Measurements from ENCODE around the gene OSBPL3.
A peak's percentile ranks its signal among the peaks of the same experiment; 100 is the strongest.

The OSBPL3 gene

DNA sequence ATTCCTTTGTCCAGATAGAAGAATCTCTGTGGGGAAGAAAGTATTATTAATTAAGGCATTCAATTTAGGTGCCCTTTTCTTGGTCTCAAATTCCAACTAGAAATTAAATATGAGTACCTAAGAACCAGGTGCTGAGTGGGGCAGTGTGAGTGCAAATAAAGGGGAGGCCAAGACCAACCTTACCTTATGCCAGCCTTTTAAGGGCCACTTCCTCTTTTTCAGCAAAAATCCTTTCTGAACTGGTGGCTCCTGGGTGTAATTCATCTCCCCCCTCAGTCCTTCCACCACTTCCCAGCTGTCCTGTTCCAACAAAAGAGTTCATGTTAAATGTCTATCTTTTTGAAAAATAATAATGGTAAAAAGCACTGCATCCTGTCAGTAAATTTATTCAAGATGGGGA, 108.2 kb downstream of the OSBPL3 start:
- no peak for DNase-seq
- Mint-ChIP-seq H3K4me3 (no peak overlapping the region), H3K27ac (no peak overlapping the region)

DNA sequence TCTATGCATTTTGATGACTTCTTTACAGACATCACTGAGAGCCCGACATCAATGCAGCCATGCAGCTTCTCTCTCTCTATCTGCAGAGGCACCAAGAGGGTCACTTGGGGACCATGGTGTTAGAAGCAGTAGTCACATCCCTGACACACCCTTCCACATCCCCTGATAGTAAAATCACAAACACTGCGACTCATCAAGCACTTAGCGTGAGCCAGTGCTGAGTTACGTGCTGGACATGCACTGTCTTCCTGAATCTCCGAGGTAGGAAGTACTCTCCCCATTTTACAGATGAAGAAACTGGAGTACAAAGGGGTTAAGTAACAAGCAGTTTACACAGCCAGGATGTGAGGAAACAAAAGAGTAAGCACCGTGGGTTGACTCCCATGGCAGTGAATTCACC, 109.2 kb downstream of the OSBPL3 start:
- DNase-seq = no peak
- Mint-ChIP-seq H3K9me3 (peaks cover 2% of the 10 kb centered on the region), H3K4me3 (no peak overlapping the region), H3K36me3 (ENCODE audit: low read depth) (peaks cover 72% of the 10 kb centered on the region), H3K27ac (peak overlapping the region; percentile 48), H3K4me1 (ENCODE audit: low read depth) (peaks cover 59% of the 10 kb centered on the region), H3K27me3 (no peaks in the 10 kb centered on the region)

More for the DNA sequence above, 108.2 kb downstream of the OSBPL3 start:
- peaks cover 65% of the 10 kb centered on the region for H3K36me3 Mint-ChIP-seq (ENCODE audit: low read depth)
- peaks cover 55% of the 10 kb centered on the region for H3K4me1 Mint-ChIP-seq (ENCODE audit: low read depth)
- H3K27me3 Mint-ChIP-seq = no peaks in the 10 kb centered on the region
- H3K9me3 Mint-ChIP-seq = no peaks in the 10 kb centered on the region

GRCh38 chr7:24869572-24869971, 110.4 kb downstream of the OSBPL3 start:
- Mint-ChIP-seq H3K4me3 (no peak overlapping the region), H3K9me3 (peaks cover 3% of the 10 kb centered on the region), H3K27me3 (no peaks in the 10 kb centered on the region), H3K27ac (no peak overlapping the region), H3K36me3 (ENCODE audit: low read depth) (peaks cover 80% of the 10 kb centered on the region), H3K4me1 (ENCODE audit: low read depth) (peaks cover 68% of the 10 kb centered on the region)
- no peak for DNase-seq

GRCh38 chr7:24868741-24869140, 111.2 kb downstream of the OSBPL3 start:
- H3K4me3 Mint-ChIP-seq = no peak overlapping the region
- peaks cover 71% of the 10 kb centered on the region for H3K4me1 Mint-ChIP-seq (ENCODE audit: low read depth)
- H3K36me3 Mint-ChIP-seq (ENCODE audit: low read depth) = peaks cover 84% of the 10 kb centered on the region
- DNase-seq = no peak
- H3K9me3 Mint-ChIP-seq = peaks cover 3% of the 10 kb centered on the region
- no peaks in the 10 kb centered on the region for H3K27me3 Mint-ChIP-seq
- H3K27ac Mint-ChIP-seq = peak overlapping the region; percentile 5

DNA sequence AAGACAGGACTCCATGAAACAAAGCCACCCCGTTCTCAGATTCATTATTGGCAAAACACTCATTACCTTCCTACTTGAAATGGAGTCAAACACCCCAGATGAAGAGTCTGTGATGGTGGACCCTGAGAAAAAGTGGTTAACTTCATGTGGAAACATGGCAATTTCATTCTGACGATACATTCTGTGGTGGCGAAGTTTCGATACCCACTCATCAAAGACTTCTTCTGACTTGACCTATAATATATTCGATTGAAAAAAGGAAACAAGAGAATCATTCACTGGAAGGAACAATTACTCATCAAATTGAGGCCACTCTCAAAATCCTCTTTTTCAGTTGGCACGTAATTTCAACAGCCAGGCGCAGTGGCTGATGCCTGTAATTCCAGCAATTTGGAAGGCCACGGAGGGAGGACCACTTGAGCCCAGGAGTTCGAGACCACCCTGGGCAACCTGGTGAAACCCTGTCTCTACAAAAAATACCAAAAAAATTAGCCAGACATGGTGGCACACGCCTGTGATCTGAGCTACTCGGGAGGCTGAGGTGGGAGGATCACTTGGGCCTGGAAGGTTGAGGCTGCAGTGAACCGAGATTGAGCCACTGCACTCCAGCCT, 113.9 kb downstream of the OSBPL3 start:
- peaks cover 91% of the 10 kb centered on the region for H3K36me3 Mint-ChIP-seq (ENCODE audit: low read depth)
- peak; percentile 53 for DNase-seq
- peak overlapping the region; percentile 98 for H3K27ac Mint-ChIP-seq
- peak overlapping the region; percentile 64 for H3K4me3 Mint-ChIP-seq
- H3K4me1 Mint-ChIP-seq (ENCODE audit: low read depth) = peaks cover 59% of the 10 kb centered on the region
- H3K27me3 Mint-ChIP-seq = no peaks in the 10 kb centered on the region
- peaks cover 3% of the 10 kb centered on the region for H3K9me3 Mint-ChIP-seq

GRCh38 chr7:24864214-24864817, 115.7 kb downstream of the OSBPL3 start:
- no peaks in the 10 kb centered on the region for H3K27me3 Mint-ChIP-seq
- H3K27ac Mint-ChIP-seq = peak overlapping the region; percentile 45

DNA sequence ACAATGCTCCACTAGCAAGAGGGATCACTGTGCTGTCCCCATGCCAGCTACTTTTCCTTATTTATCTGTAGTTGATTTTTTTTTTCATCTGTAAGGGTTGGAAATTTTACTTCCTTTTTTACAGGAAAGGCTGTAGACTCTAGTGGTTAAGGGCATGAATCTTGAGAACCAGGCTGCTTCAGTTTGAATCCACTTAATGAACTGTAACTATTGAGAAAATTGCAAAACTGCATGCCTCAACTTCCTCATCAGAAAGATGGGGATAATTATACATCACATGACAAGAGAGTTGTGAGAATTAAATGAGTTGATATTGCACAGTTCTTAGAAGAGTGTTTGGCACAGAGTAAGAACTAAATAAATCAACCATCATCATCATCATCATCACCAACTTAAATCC, 116.4 kb downstream of the OSBPL3 start:
- H3K9me3 Mint-ChIP-seq = peaks cover 3% of the 10 kb centered on the region
- no peak overlapping the region for H3K4me3 Mint-ChIP-seq
- peaks cover 93% of the 10 kb centered on the region for H3K36me3 Mint-ChIP-seq (ENCODE audit: low read depth)
- H3K4me1 Mint-ChIP-seq (ENCODE audit: low read depth) = peaks cover 42% of the 10 kb centered on the region
- no peaks in the 10 kb centered on the region for H3K27me3 Mint-ChIP-seq
- no peak overlapping the region for H3K27ac Mint-ChIP-seq
- DNase-seq = no peak

More at GRCh38 chr7:24864214-24864817, 115.7 kb downstream of the OSBPL3 start:
- H3K4me1 Mint-ChIP-seq (ENCODE audit: low read depth) = peaks cover 45% of the 10 kb centered on the region
- no peak for DNase-seq
- no peak overlapping the region for H3K4me3 Mint-ChIP-seq
- peaks cover 91% of the 10 kb centered on the region for H3K36me3 Mint-ChIP-seq (ENCODE audit: low read depth)
- peaks cover 3% of the 10 kb centered on the region for H3K9me3 Mint-ChIP-seq

DNA sequence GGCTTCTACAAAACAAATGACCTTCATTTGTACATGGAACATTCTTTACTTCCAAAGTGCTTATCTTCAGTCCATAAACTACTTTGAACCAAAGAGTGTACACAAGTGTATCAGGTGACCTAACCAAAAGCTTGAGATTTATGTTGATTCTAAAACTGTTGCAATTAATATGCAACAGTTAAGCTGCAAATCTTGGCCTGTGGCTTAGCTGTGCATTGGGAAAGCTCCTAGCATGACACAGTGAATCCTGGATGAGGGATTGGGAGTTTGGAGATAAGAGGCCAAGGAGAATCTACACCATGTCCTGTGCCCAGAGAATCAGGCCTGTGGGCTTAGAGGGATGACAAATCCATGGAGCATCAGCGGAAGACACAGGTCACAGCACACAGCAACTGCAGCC, 117.5 kb downstream of the OSBPL3 start:
- Mint-ChIP-seq H3K27ac (peak overlapping the region; percentile 64), H3K4me1 (ENCODE audit: low read depth) (peaks cover 40% of the 10 kb centered on the region), H3K9me3 (peaks cover 3% of the 10 kb centered on the region), H3K27me3 (no peaks in the 10 kb centered on the region), H3K4me3 (no peak overlapping the region), H3K36me3 (ENCODE audit: low read depth) (peaks cover 92% of the 10 kb centered on the region)
- DNase-seq = no peak

DNA sequence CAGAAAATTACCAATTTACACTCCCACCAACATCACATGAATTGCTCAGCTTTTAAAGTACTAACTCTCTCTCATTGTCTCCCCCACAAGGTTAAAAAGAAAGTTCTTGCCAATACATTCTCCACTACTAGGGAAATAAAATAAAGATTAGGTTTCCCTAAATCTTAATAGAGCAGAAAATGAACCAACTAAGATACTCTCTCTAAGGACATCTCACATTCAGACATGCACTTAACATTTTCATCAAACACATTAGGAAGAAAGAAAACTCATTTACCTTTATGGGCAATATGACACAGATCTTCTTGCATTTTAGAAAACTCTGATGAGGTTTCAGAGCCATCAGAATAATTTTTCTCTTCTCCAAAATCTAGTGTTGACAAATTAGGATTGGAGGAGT, 118.6 kb downstream of the OSBPL3 start:
- Mint-ChIP-seq H3K4me1 (ENCODE audit: low read depth) (peaks cover 34% of the 10 kb centered on the region), H3K9me3 (peaks cover 3% of the 10 kb centered on the region), H3K4me3 (no peak overlapping the region), H3K27me3 (no peaks in the 10 kb centered on the region), H3K36me3 (ENCODE audit: low read depth) (peaks cover 92% of the 10 kb centered on the region), H3K27ac (no peak overlapping the region)
- DNase-seq = no peak

DNA sequence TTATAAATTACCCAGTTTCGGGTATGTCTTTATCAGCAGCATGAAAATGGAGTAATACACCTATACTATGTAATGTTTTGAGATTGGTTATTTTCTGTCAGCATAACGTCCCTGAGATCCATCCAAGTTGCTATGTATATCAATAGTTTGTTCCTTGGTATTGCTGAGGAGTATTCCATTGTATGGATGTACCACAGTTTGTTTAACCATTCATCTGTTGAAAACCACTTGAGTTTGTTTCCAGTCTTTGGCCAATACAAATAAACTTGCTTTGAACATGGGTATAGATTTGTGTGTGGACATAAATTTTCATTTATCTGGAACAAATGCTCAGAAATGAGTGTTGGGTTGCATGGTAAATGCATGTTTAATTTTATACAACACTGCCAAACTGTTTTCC, 119.4 kb downstream of the OSBPL3 start:
- Mint-ChIP-seq H3K36me3 (ENCODE audit: low read depth) (peaks cover 92% of the 10 kb centered on the region), H3K4me1 (ENCODE audit: low read depth) (peaks cover 34% of the 10 kb centered on the region), H3K27ac (no peak overlapping the region), H3K27me3 (no peaks in the 10 kb centered on the region), H3K4me3 (no peak overlapping the region), H3K9me3 (no peaks in the 10 kb centered on the region)
- no peak for DNase-seq

- Mint-ChIP-seq H3K4me3 (no peak overlapping the region), H3K27me3 (no peaks in the 10 kb centered on the region), H3K4me1 (ENCODE audit: low read depth) (peaks cover 15% of the 10 kb centered on the region), H3K27ac (no peak overlapping the region), H3K9me3 (no peaks in the 10 kb centered on the region), H3K36me3 (ENCODE audit: low read depth) (peaks cover 86% of the 10 kb centered on the region)
- DNase-seq = no peak
Measured at GRCh38 chr7:24858108-24858977, 121.6 kb downstream of the OSBPL3 start.

DNA sequence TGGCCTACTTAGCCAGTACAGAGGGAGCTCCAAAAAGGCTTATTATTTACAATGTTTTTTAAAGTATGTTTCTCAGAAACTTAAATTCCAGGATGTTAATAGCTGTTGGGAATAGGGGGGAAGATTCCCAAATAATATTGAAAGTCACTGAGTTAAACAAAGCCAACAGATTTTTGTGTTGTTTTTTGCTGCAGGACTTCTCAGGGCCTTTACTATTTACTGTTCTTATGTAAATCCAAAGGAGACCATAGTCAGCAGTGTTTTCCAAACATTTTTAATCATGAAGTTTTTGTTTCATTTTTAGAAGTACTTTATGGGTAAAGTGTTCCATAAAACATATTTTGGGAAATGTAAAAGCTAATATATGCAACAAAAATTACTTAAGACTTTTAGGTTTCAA, 122.4 kb downstream of the OSBPL3 start:
- DNase-seq = no peak
- Mint-ChIP-seq H3K4me3 (no peak overlapping the region), H3K36me3 (ENCODE audit: low read depth) (peaks cover 86% of the 10 kb centered on the region), H3K4me1 (ENCODE audit: low read depth) (peaks cover 15% of the 10 kb centered on the region), H3K9me3 (no peaks in the 10 kb centered on the region), H3K27ac (no peak overlapping the region), H3K27me3 (no peaks in the 10 kb centered on the region)

DNA sequence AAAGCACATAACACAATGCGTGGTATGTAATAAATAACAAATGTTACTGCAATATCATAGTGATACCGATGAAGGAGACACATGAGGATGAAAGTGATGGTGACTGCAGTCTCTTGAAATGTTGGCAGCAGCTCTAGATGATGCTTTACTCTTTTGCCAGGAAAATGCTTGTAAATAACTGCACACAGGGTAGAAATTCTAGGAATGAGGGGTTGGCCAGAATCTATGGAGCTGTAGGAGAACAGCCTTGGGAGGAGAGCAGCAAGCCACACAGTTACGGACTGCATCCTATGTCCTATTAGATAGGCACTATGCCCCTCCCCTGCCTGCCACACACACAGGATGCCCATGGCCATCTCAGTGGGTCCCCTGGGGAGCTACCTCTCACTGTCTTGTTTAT, 125.1 kb downstream of the OSBPL3 start:
- Mint-ChIP-seq H3K36me3 (ENCODE audit: low read depth) (peaks cover 87% of the 10 kb centered on the region), H3K4me3 (no peak overlapping the region), H3K27ac (peak overlapping the region; percentile 7), H3K4me1 (ENCODE audit: low read depth) (peaks cover 30% of the 10 kb centered on the region), H3K27me3 (no peaks in the 10 kb centered on the region), H3K9me3 (no peaks in the 10 kb centered on the region)
- no peak for DNase-seq

DNA sequence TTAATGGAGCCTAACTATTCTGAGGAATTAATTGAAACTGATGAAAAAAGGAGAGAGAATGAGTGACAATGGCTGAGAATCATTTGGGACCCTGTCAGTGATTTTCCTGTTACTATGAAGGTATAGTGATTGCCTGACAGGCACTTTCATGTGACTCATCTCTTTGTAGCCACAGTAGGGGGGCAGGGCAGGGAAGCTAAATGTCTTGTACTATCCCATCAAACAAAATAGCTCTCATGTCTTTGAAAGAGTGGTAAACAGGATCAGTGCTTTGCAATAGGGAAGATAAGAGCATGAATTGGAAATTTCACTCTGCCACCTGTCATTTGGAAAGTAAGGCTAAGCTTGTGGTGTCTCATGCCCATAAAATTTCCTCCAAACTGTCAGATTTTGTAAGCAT, 128.2 kb downstream of the OSBPL3 start:
- Mint-ChIP-seq H3K4me3 (no peak overlapping the region), H3K4me1 (ENCODE audit: low read depth) (peaks cover 25% of the 10 kb centered on the region), H3K9me3 (no peaks in the 10 kb centered on the region), H3K27me3 (no peaks in the 10 kb centered on the region), H3K36me3 (ENCODE audit: low read depth) (peaks cover 91% of the 10 kb centered on the region), H3K27ac (no peak overlapping the region)
- no peak for DNase-seq

DNA sequence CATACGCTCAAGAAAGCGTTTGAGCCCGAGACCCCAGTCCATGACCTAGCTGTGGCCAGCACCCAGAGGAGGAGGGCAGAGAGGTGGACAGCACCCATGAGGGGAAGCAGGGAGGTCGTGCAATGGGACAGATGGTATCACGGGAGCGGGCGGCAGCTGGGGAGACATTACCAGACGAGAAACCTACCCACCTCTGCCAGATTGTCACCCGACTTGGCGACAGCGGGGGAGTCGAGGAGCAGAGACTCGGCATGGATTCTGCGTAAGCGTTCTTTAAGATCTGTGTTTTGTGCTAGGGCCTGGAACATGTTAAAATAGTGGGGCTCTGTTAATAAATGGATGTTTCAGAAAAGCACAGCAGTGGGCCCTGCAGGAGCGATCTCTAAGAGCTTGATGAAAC, 131.1 kb downstream of the OSBPL3 start:
- Mint-ChIP-seq H3K27me3 (no peaks in the 10 kb centered on the region), H3K27ac (peak overlapping the region; percentile 13), H3K4me1 (ENCODE audit: low read depth) (peaks cover 15% of the 10 kb centered on the region), H3K4me3 (no peak overlapping the region), H3K36me3 (ENCODE audit: low read depth) (peaks cover 79% of the 10 kb centered on the region), H3K9me3 (no peaks in the 10 kb centered on the region)
- DNase-seq = no peak
